ENCODE data around the gene GDNF.

GDNF gene

GRCh38 chr5:37840053-37841034, 503 bp upstream of the GDNF start:
- no peak for DNase-seq (ENCODE audit: extremely low read depth, low read depth)
- peak; percentile 17 for TF ChIP-seq CTCF (IDR thresholded peaks at IDR 0.05; ENCODE audit: low read depth, low read length, missing control alignments)
- peak overlapping the region; percentile 49 for H3K4me3 ChIP-seq (replicated peaks; ENCODE audit: low read depth, low read length)

- TF ChIP-seq CTCF (IDR thresholded peaks at IDR 0.05; ENCODE audit: low read depth, low read length, missing control alignments) = no peak
Observed at GRCh38 chr5:37838933-37839341, 904 bp downstream of the GDNF start.

GRCh38 chr5:37838152-37838932, 1.5 kb downstream of the GDNF start:
- no peak for DNase-seq (ENCODE audit: extremely low read depth, low read depth)
- no peak for TF ChIP-seq CTCF (IDR thresholded peaks at IDR 0.05; ENCODE audit: low read depth, low read length, missing control alignments)
- peak overlapping the region; percentile 49 for H3K4me3 ChIP-seq (replicated peaks; ENCODE audit: low read depth, low read length)

More at GRCh38 chr5:37838933-37839341, 904 bp downstream of the GDNF start:
- H3K4me3 ChIP-seq (replicated peaks; ENCODE audit: low read depth, low read length) = peak overlapping the region; percentile 49
- no peak for DNase-seq (ENCODE audit: extremely low read depth, low read depth)

- H3K4me3 ChIP-seq (replicated peaks; ENCODE audit: low read depth, low read length) = peak overlapping the region; percentile 49
- DNase-seq (ENCODE audit: extremely low read depth, low read depth) = peak; percentile 35
- TF ChIP-seq CTCF (IDR thresholded peaks at IDR 0.05; ENCODE audit: low read depth, low read length, missing control alignments) = peak; percentile 87
Observed at GRCh38 chr5:37837414-37838032, 2.3 kb downstream of the GDNF start.

- H3K4me3 ChIP-seq (replicated peaks; ENCODE audit: low read depth, low read length) = peak overlapping the region; percentile 49
- no peak for DNase-seq (ENCODE audit: extremely low read depth, low read depth)
- no peak for TF ChIP-seq CTCF (IDR thresholded peaks at IDR 0.05; ENCODE audit: low read depth, low read length, missing control alignments)
Observed at GRCh38 chr5:37836592-37837413, 3.0 kb downstream of the GDNF start.

GRCh38 chr5:37836235-37836591, 3.6 kb downstream of the GDNF start:
- H3K4me3 ChIP-seq (replicated peaks; ENCODE audit: low read depth, low read length) = peak overlapping the region; percentile 49
- DNase-seq (ENCODE audit: extremely low read depth, low read depth) = no peak
- TF ChIP-seq CTCF (IDR thresholded peaks at IDR 0.05; ENCODE audit: low read depth, low read length, missing control alignments) = no peak
